HG02884 (cell line): ENCODE results near the gene RTN4RL2.

Experiments
- ATAC-seq: cut with Tn5 transposase; IDR thresholded peaks from one replicate; pipeline ENCODE4 v1.9.1; 2021; ENCODE audit warnings: mild to moderate bottlenecking, moderate library complexity; ENCODE audit not compliant: unreplicated experiment

Gene RTN4RL2

GRCh38 chr11:57523419-57523818 is 63.1 kb downstream of the RTN4RL2 start:
- no peak for ATAC-seq
